HepG2 (cell line): ENCODE data around the gene RBM28. TPM values are rescaled to one million over a fixed set of nuclear protein-coding genes. Genes with fewer than 3 reads are reported as not detected.

Experiments
- ATAC-seq: fragments of 200-7000 bp; cut with Tn5 transposase; 3 replicates; pipeline ENCODE4 v1.9.1; 2020; ENCODE audit warnings: mild to moderate bottlenecking, moderate library complexity
- BruUV-seq: library from RNA; stranded (reverse); fragments of 400-500 nt; replicated peaks from 2 replicates; lab custom pipeline; 2021; lab: Mats Ljungman, UMichigan
- CTCF ChIA-PET: fragments of 300-600 bp; formaldehyde crosslinking; extraction: SDS; loops from one replicate; lab custom pipeline; 2021; ENCODE audit warnings: low total read pairs, inconsistent platforms, low intra/inter-chr PET ratio; lab: Yijun Ruan, JAX
- POLR2A ChIA-PET: fragments of 350-600 bp; sonication (Branson Sonifier 250); formaldehyde crosslinking; loops from one replicate; lab custom pipeline; 2020; ENCODE audit warnings: antibody characterized with exemption, inconsistent platforms; lab: Yijun Ruan, JAX
- DNase-seq: peaks from one replicate; pipeline ENCODE4 v3.0.0-alpha.2; 2015; ENCODE audit warnings: low spot score
- FAIRE-seq: peaks from 3 replicates; lab custom pipeline; 2011; peaks lifted over from hg19 to GRCh38; lab: Jason Lieb, UNC
- H2AFZ ChIP-seq: one replicate; pipeline ENCODE4 v1.6.1; 2011; ENCODE audit warnings: low read length, inconsistent platforms
- H3K27ac ChIP-seq: fragments of 300-600 bp; 3 replicates; pipeline ENCODE4 v1.8.0; 2011; ENCODE audit warnings: mixed run types, mild to moderate bottlenecking, mixed read lengths, low read length, inconsistent platforms; ENCODE audit not compliant: insufficient read depth; ENCODE audit errors: extremely low read length
- H3K27me3 ChIP-seq, 2 experiments: fragments of 200-600 bp in 1 of 2; 2 replicates in 1 of 2; 3 replicates in 1 of 2; pipeline versions ENCODE4 v1.6.0 to v1.8.0; 2011; ENCODE audit warnings: low read length in 2 of 2, mild to moderate bottlenecking in 2 of 2, moderate library complexity in 2 of 2, inconsistent platforms in 1 of 2; ENCODE audit not compliant: insufficient read depth in 2 of 2, control insufficient read depth in 1 of 2
- H3K36me3 ChIP-seq, 2 experiments: fragments of 200-600 bp in 1 of 2; replicated peaks in 1 of 2; 2 replicates in 1 of 2; 3 replicates in 1 of 2; pipeline versions ENCODE4 v1.5.1 to v1.8.0; 2011; ENCODE audit warnings: low read length in 2 of 2, inconsistent platforms in 1 of 2; ENCODE audit not compliant: insufficient read depth in 2 of 2, control insufficient read depth in 1 of 2
- H3K4me1 ChIP-seq: 2 replicates; pipeline ENCODE4 v1.5.1; 2012; ENCODE audit warnings: low read length, inconsistent platforms; ENCODE audit not compliant: insufficient read depth
- H3K4me2 ChIP-seq: 2 replicates; pipeline ENCODE4 v1.6.0; 2011; ENCODE audit warnings: low read depth, low read length, inconsistent platforms
- H3K4me3 ChIP-seq, 3 experiments: fragments of 200-600 bp in 1 of 3; sonication (generic), shearing (Covaris generic) in 1 of 3; replicated peaks in 1 of 3; 2 replicates each; pipeline ENCODE4 v1.5.1; 2011 to 2016; ENCODE audit warnings: low read length in 3 of 3, inconsistent platforms in 2 of 3, low read depth in 2 of 3, mild to moderate bottlenecking in 2 of 3, control low read depth in 1 of 3, mixed read lengths in 1 of 3; ENCODE audit not compliant: insufficient read depth in 1 of 3
- H3K79me2 ChIP-seq: one replicate; pipeline ENCODE4 v1.6.1; 2011; ENCODE audit warnings: low read length, inconsistent platforms; ENCODE audit not compliant: insufficient read depth
- H3K9ac ChIP-seq: 2 replicates; pipeline ENCODE4 v1.6.0; 2011; ENCODE audit warnings: mild to moderate bottlenecking, low read depth, low read length, inconsistent platforms; ENCODE audit not compliant: insufficient read depth
- H3K9me3 ChIP-seq: 2 replicates; pipeline ENCODE4 v1.5.1; 2012; ENCODE audit warnings: mild to moderate bottlenecking, low read length
- H4K20me1 ChIP-seq: 2 replicates; pipeline ENCODE4 v1.6.0; 2011; ENCODE audit warnings: inconsistent platforms, mild to moderate bottlenecking, low read length, moderate library complexity; ENCODE audit not compliant: insufficient read depth
- BCL6 ChIP-seq: IDR thresholded peaks from 2 replicates; pipeline ENCODE4 v1.6.1; 2016; ENCODE audit warnings: missing genetic modification reagents, missing compliant biosample characterization
- NFKB2 ChIP-seq: sonication (generic); formaldehyde crosslinking; IDR thresholded peaks from 2 replicates; pipeline ENCODE4 v1.4.0; 2020; ENCODE audit warnings: missing genetic modification reagents, borderline replicate concordance
- SMARCC2 ChIP-seq: fragments of 450-650 bp; IDR thresholded peaks from 2 replicates; pipeline ENCODE4 v1.6.1; 2017; ENCODE audit warnings: antibody characterized with exemption, mild to moderate bottlenecking
- SP2 ChIP-seq: sonication (generic); formaldehyde crosslinking; IDR thresholded peaks from 2 replicates; pipeline ENCODE4 v1.5.1; 2020; ENCODE audit warnings: mild to moderate bottlenecking, missing genetic modification reagents
- ZFP1 ChIP-seq: IDR thresholded peaks from 2 replicates; pipeline ENCODE4 v1.6.1; 2016
- ZNF10 ChIP-seq: sonication (generic); formaldehyde crosslinking; IDR thresholded peaks from 2 replicates; pipeline ENCODE4 v1.4.0; 2020; ENCODE audit warnings: mild to moderate bottlenecking, low read depth, missing genetic modification reagents, borderline replicate concordance
- ZNF12 ChIP-seq: sonication (generic); formaldehyde crosslinking; IDR thresholded peaks from 2 replicates; pipeline ENCODE4 v1.5.0; 2020; ENCODE audit warnings: missing genetic modification reagents
- ZNF136 ChIP-seq: sonication (generic); formaldehyde crosslinking; IDR thresholded peaks from 2 replicates; pipeline ENCODE4 v1.8.1; 2022; ENCODE audit warnings: low read depth, mild to moderate bottlenecking, moderate library complexity, missing genetic modification reagents
- ZSCAN12 ChIP-seq: sonication (generic); formaldehyde crosslinking; IDR thresholded peaks from 2 replicates; pipeline ENCODE4 v1.9.0; 2021; ENCODE audit warnings: mild to moderate bottlenecking, missing genetic modification reagents
- WGBS: methylation state at CpG from one replicate; pipeline ENCODE4 v1.1.6; 2017; ENCODE audit warnings: low lambda C conversion rate; 5-methylcytosine and 5-hydroxymethylcytosine counted together
- in situ Hi-C: cut with HindIII; loops from 2 replicates; pipeline ENCODE4 v1.10.0; 2017; ENCODE audit warnings: low pct_unique_long_range_greater_than_20kb; ENCODE audit not compliant: extremely low pct_ligation_motif_present
- intact Hi-C: fragments of 100-400 bp; cut with micrococcal nuclease; formaldehyde crosslinking; loops from one replicate; pipeline ENCODE4 v1.10.0; 2022; ENCODE audit not compliant: unreplicated experiment
- polyA plus RNA-seq, 8 experiments: library from polyadenylated mRNA; depleted of rRNA in 3 of 8; stranded (reverse) in 7 of 8; unstranded in 1 of 8; fragments of >200 nt; fragmentation: Illumina TruSeq in 4 of 8; extraction: Trizol in 4 of 8; gene quantifications; 2 replicates each; pipeline versions ENCODE4 v1.2.1 to v1.2.3, GENCODE V29; 2011 to 2016; ENCODE audit warnings: low read depth in 4 of 8, missing spikeins in 1 of 8, mixed read lengths in 1 of 8; ENCODE audit not compliant: insufficient read depth in 1 of 8
- total RNA-seq, 5 experiments: library from RNA; depleted of rRNA; stranded (reverse); fragments of >200 nt; fragmentation: Illumina TruSeq; extraction: Trizol; gene quantifications; 2 replicates each; pipeline ENCODE4 v1.2.3, GENCODE V29; 2016; ENCODE audit warnings: low read depth in 1 of 5
- TF ChIP-seq, protein P1 (sequence below), 2 experiments: IDR thresholded peaks; 2 replicates each; pipeline ENCODE4 v1.6.1; 2011 to 2012; ENCODE audit warnings: low read length in 2 of 2, borderline replicate concordance in 1 of 2, low read depth in 1 of 2, mild to moderate bottlenecking in 1 of 2, moderate library complexity in 1 of 2

Gene RBM28
- total and polyA plus RNA-seq, 2 of the 13 experiments (the other 11 are each of a cell fraction or from before 2014, with no cell fraction given), result 20.5 to 49.0 TPM

DNA sequence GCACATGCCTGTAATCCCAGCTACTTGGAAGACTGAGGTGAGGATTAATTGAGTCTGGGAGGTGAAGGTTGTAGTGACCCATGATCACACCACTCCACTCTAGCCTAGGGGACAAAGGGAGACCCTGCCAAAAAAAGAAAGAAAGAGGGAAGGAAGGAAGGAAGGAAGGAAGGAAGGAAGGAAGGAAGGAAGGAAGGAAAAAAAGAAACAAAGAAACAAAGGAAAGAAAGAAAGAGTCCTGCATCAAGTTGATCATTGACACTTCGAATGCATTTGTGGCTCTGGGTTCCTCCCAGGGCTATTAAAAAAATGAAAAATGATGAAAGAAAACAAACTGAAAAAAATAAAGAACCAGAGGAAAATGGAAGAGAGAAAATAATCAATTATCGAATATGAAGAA, 21.7 kb upstream of the RBM28 start:
- H3K9ac ChIP-seq, result no peak overlapping the region
- H3K36me3 ChIP-seq, result no peaks in the 10 kb centered on the region
- in situ Hi-C loops (no loop called here), intact Hi-C loops (no loop called here)
- no peak for FAIRE-seq
- H3K4me1 ChIP-seq, result peaks cover 13% of the 10 kb centered on the region; the same call in 1 of the 2 replicates
- WGBS, result 17% methylated on average over 2 of the region's 2 CpGs
- H3K4me3 ChIP-seq, result no peak overlapping the region
- ChIA-PET CTCF (no interaction called here), POLR2A (no interaction called here)
- H3K27ac ChIP-seq, result no peak overlapping the region
- no peak for TF ChIP-seq NFKB2 (CRISPR knock-in tag)
- TF ChIP-seq ZNF10 (CRISPR knock-in tag), result no peak
- no peak for TF ChIP-seq SP2 (CRISPR knock-in tag)
- no peak for TF ChIP-seq ZFP1 (CRISPR knock-in tag)
- no peak for TF ChIP-seq ZNF12 (CRISPR knock-in tag)
- TF ChIP-seq SMARCC2, result no peak
- TF ChIP-seq, protein P1, sequence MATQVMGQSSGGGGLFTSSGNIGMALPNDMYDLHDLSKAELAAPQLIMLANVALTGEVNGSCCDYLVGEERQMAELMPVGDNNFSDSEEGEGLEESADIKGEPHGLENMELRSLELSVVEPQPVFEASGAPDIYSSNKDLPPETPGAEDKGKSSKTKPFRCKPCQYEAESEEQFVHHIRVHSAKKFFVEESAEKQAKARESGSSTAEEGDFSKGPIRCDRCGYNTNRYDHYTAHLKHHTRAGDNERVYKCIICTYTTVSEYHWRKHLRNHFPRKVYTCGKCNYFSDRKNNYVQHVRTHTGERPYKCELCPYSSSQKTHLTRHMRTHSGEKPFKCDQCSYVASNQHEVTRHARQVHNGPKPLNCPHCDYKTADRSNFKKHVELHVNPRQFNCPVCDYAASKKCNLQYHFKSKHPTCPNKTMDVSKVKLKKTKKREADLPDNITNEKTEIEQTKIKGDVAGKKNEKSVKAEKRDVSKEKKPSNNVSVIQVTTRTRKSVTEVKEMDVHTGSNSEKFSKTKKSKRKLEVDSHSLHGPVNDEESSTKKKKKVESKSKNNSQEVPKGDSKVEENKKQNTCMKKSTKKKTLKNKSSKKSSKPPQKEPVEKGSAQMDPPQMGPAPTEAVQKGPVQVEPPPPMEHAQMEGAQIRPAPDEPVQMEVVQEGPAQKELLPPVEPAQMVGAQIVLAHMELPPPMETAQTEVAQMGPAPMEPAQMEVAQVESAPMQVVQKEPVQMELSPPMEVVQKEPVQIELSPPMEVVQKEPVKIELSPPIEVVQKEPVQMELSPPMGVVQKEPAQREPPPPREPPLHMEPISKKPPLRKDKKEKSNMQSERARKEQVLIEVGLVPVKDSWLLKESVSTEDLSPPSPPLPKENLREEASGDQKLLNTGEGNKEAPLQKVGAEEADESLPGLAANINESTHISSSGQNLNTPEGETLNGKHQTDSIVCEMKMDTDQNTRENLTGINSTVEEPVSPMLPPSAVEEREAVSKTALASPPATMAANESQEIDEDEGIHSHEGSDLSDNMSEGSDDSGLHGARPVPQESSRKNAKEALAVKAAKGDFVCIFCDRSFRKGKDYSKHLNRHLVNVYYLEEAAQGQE (IDR thresholded peaks at IDR 0.05; ENCODE audit: borderline replicate concordance in 1 of 2, low read depth in 1 of 2, low read length in 2 of 2), result no peak
- TF ChIP-seq ZNF136 (CRISPR knock-in tag), result no peak
- TF ChIP-seq BCL6 (CRISPR knock-in tag), result no peak
- TF ChIP-seq ZSCAN12 (CRISPR knock-in tag), result no peak
- H2AFZ ChIP-seq, result no peak overlapping the region
- no peak for ATAC-seq
- H3K9me3 ChIP-seq, result no peaks in the 10 kb centered on the region
- no peaks in the 10 kb centered on the region for H4K20me1 ChIP-seq
- no TSS peak for BruUV-seq
- H3K4me2 ChIP-seq, result no peak overlapping the region
- peaks cover 14 to 55% of the 10 kb centered on the region in 2 experiments; a peak in 4 of 5 replicates for H3K27me3 ChIP-seq
- no peak for DNase-seq
- no peaks in the 10 kb centered on the region for H3K79me2 ChIP-seq
